DMS53 (cell line): ENCODE measurements around the gene CLSTN2.

Experiments
- DNase-seq: peaks from one replicate; lab custom pipeline; 2025; lab: John Stamatoyannopoulos, UW

CLSTN2 gene

DNA sequence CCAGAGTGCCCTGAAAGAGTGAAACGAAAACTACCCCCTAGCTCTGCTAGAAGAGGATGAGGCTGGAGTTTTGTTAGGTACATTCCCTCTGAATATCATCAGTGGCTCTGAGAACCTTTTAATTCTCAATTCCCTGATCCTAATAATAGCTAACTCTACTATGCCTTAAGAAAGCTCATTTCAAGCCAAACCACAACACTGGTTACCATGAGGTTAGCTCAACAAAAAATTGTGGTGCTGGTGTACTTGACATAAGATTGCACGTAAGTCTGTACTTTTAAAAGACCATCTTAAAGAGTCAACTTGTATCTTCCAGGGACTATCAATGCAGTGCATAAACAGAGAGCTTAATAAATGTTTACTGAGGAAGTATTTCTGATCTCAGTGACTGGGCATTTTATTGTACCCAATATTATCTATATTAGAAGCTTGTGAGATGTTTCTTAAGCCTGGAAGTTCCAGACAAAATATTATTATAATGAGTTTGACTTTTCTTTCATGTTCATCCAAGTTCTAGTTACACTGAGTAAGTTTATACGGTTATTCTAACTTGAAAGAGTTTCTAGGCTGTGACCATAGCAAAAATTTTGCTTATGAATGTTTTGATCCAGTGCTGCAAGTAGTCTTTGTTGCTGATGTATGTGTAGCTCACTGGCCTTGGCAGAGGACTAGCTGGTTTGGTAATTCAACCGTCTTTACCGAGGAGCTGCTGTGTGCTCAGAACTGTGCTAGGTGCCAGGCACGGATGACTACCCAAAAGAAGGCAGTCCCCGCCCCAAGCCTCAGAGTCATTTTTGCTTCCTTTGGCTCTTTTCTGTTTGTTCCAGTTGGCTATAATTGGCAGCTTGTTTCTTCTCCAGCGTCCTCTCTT lies 408.5 kb downstream of the CLSTN2 start:
- no peak for DNase-seq

DNA sequence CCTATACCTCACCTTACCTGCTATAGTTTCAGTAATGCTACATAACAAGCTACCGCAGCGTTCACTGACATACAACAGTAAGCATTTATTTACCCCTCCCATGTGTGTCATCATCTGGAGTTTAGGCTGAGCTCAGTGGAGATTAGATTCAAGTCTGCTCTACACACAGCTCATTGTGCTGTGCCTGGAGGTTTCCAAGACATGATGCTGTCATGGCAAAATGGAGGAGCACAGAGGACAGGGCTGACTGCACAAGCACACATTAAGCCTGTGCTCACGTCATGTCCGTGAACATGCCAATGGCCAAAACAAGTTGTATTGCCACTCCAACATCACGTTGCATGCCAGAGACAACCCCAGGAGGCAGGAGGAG lies 409.1 kb downstream of the CLSTN2 start:
- DNase-seq, result no peak

DNA sequence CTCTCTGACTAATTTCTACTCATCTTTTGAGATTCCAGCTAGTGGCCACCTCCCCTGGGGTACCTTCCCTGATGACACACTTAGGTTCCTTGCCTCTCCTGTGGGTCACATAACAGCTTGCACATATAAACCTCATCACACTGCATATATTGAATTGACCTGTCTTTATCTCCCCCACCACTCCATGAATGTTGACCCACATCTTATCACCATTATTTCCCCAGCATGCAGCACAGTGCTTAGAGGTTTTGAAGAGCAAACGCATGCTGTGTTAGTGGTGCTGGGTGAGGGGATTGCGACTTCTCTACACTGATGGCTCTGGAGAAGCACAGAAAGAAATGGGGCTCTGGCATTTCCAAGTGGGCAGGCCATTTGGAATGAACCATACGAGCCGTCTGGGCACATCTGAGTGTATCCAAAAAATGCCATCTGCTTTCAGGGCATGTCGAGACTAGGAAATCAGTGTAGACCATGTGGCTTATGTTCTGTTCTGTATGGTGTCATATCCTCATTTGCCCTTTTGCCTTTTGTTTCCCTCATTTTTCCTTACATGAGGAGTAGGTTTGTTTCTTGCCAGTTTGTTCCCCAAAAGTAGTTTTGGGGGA lies 409.7 kb downstream of the CLSTN2 start:
- no peak for DNase-seq

DNA sequence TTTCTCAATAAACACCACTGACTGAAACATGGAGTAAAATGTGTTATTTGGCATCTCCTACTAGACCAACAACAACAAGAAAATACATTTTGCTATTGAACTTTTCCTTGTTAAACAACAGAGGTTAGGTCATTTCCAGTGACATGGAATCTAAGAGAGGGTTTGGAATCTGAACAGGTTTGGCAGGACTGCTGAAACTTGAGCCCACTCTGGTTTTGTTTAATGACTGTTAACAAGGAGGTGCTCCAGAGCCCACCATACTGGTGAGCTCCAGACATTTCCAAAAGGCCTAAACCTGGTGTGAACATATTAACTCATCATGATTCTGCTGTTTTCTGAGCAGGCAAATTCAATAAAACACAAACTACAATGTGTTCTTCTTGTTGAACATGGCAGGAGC lies 412.2 kb downstream of the CLSTN2 start:
- peak; percentile 20 for DNase-seq

DNA sequence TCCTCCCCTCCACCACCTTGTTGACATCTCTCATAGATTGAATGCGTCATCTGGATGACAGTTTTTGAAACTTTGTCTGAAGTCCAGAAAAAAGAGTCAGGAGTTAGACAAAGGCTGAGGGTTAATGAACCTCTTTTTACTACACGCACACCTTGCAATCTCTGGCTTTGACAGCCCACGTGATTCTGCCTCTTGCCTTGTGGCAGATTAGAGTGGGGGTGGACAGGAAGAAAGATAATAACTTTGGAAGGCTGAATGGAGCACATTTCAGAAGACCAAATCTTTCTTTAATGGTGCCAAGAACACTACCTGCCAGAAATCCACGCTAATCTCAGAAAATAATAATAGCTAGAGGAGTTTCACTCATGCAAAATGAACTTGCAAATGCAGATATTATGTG lies 415.0 kb downstream of the CLSTN2 start:
- no peak for DNase-seq

DNA sequence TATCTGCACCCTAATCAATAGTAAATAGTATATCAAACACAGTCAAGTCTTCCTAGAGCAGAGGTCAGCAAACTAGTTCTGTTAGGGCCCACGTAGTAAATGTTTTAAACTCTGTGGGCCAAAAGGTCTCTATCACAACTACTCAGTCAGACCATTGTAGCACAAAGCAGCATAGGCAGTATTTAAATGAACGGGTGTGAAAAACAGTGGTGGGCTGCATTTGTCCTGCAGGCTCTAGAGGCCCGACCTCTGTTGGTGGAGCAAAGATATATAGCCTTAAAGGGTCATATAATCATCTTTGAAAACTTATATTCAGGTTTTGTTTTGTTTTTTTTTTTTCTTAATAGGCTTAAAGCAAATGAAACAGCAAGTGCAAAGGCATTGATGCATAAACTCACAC lies 416.5 kb downstream of the CLSTN2 start:
- no peak for DNase-seq

DNA sequence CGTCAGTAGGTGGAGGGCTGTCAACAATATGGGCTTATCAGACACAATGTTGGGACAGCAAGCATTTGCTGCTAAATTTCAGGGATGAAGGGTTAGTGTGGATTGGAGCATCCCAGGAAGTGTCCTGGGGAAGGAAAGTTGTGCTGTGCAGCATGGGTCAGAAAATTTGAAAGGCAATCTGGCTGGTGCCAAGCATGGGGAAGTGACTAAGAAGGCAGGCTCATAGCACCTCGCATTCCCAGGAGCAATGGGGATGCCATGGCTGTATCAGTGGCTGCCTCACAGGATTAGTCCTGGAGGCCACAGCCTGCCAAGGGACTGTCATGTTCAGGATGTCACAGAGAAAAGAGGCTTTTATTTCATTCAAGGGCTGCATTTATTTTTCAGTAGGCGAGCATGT lies 420.5 kb downstream of the CLSTN2 start:
- no peak for DNase-seq

DNA sequence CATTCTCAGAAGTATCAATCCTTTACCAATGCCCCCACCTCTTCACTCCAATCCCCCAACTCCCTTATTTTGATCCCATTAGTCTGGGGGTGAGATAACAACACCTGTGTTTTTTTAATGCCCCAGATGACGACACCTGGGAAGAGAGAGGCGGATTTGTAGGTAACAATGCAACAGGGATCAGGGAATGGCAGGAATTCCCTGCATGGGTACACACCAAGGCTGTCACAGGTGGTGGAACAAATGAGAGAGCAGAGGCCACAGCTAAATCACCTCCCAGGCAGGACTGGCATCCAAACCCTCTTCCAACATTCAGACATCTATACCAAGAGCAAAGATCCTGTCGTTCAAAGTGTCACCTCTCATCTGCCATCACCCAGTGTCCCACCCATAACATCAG lies 423.7 kb downstream of the CLSTN2 start:
- DNase-seq, result no peak

DNA sequence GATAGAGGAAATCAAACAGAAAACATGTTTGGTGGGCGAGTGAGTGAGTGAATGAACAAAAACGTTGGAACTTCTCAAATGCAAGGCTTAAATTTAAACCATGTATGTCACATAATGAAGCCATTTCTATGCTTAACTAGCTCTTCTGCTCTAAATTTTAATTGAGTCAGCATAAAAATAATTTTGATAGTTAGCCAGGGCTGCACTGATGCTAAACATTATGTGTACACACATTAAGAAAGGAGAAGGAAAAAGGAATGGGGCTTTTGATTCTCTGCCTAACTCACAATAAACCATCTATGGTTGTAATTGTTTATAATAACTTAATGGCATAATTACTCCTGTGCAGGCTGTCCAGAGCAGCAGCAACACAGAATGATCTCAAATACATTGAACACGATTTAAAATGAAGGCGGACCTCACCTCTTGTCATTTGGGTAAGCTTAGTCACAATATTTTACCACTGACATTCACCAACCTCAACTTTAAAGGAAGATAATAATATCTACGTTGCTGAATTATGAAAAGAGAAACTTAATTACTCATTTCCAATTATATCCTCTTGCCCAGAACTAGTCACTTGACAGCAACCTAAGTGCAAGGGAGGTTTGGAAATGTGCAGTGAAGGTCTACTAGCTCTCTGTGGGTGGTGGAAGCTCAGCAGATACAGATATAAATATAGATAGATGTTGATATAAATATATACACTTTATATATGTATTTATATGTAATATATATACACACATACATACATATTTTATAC lies 424.4 kb downstream of the CLSTN2 start:
- no peak for DNase-seq

DNA sequence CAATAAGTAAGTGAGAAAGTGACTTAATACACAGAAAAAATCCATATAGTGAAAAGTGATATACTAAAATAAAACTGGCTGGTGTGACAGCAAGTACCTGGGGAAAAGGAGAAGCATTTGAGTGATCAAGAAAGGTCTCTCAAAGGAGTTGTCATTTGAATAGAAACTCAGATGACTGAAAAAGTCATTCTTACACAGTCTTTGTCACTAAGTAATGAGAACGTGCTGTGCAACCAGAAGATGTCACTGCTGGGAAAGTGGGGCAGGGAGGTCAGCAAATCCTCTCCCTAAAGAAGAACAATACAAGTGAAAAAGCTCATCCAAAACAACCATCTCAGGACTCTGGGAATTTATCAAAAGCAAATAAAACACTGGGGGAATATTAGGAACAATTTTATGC lies 425.3 kb downstream of the CLSTN2 start:
- DNase-seq, result peak; percentile 9

DNA sequence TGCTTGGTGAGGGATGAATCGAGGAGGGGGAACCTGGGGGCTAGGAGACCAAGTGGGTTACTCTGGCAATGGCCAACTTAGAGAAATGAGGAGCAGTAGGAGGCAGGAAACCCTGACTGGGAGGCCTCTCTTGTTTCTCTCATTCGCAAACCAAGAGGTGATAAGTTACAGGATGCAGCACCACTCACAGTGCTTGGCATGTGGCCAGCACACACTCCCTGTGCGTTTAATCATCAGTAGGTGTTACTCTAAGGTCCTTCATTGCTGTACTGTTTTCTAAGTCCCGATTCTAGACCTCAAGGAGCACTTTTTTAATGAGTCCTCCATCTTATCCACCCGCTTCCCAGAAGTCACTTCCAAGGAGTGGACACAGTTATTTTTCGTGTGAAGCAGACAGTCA lies 428.8 kb downstream of the CLSTN2 start:
- DNase-seq, result peak; percentile 55

DNA sequence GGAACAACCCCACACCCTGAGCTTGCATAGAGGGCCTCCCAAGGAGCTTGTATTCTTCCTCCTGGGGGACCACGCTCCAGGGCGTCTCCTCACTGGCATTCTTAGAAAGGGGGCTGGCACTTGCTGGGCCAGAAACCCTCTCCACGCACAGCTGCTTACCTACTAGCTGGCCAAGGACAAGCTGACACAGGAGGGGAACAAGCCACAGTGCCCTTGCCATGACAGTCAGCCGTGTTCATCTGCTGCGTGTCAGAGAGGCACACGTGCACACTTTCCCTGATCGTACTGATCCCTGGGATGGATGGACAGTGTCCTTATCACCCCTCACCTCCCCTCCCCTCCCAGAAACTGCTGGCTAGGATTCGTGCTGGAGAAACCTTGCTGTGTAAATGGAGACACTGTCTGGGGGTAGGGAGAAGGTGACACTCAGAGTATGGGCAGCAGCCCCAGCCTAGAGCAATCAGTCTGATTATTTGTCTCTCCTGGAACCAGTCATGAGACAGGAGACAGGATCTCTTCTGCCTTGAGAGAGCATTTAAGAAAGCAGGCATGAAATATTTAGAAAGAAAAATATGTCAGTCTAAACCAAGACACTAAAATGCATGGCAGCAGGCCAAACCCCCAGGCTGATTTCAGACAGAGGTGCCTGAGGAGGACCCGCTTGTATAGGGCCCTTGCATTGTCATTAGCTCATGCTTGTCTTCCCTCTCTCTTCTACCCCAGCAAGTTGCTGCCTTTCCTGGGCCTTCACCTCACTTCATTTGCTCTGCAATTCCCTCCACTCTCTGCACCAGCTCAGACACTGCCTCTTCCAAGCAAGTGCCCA lies 431.1 kb downstream of the CLSTN2 start:
- no peak for DNase-seq

DNA sequence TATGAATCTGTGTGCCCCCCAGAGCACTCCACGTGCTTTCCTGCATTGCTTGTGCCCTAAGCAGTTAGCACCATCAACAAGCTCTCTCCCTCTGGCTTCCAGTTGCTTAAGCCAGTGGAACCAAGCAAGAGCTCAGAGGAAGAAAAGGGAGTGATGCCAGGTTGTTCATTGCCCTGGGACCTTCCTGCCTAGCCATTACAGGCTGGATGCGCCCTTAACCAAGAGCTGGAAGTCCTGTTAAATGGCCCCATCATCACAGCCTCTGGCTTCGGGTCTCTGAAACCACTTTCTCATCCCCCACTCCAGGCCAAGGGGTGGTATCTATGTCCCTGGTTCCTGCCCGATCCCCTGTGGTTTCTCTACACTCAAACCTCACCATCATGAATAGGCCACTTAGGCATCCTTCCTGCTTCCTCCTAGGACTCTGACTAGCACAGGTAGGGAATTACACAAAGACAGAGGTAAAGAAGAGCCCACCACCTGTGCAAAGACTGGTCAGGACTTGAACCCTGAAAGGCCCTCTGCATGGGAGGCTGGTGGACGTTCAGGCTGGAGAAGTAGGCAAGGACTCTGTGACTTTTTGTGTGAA lies 433.3 kb downstream of the CLSTN2 start:
- DNase-seq, result no peak

DNA sequence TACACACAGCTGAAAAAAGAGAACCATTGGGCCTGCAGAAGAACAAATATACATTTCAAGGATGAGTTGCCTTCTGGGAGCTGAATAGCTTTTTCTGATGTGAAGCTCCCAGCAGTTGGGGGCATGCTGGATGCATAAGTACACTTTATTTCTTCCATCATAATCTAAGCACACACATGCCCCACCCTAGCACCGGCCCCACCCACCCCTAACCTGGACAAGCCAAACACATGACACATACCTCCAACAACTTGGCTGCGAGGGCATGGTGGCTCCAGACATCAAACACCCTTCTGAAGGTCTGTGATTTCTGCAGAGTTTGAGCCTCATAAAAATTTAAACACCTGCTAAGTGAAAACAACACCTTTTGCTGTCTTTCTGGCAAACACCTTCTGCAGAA lies 435.7 kb downstream of the CLSTN2 start:
- peak; percentile 93 for DNase-seq

DNA sequence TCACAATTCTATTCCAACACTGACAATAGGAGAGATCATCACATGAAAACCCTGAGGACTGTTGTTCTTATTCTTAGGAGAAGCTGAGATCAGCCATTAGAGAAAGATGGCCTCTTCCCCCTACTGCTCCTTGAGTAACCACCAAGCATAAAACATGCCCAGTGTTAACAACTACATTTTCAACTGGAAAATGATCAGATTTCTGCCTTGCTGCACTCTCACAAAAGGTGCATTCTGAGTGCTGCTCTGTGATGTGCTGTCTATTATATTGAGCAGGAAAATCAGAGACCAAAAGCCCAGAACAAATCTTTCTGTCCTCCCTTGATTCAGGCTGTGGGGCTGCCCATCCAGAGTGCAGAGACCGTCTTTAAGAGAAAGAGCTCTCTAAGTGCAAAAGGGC lies 438.2 kb downstream of the CLSTN2 start:
- no peak for DNase-seq

DNA sequence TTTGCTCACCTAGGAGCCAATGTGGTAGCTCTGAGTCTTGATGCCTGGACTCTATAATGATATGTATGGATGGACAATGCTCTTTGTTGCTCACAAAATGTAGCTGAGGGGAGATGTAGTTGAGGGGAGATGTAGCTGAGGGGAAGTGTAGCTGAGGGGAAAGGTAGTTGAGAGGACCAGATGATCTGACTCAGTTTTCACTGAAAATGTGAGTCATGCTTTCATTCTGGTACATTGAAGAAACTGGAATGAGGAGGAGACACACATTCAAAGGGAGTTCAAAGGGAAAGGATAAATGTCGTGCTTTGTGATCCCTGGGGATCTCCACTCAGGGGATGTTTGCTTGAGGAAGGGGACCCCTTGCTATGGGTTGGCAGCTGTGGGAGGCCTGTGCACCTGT lies 440.0 kb downstream of the CLSTN2 start:
- DNase-seq, result peak; percentile 9

DNA sequence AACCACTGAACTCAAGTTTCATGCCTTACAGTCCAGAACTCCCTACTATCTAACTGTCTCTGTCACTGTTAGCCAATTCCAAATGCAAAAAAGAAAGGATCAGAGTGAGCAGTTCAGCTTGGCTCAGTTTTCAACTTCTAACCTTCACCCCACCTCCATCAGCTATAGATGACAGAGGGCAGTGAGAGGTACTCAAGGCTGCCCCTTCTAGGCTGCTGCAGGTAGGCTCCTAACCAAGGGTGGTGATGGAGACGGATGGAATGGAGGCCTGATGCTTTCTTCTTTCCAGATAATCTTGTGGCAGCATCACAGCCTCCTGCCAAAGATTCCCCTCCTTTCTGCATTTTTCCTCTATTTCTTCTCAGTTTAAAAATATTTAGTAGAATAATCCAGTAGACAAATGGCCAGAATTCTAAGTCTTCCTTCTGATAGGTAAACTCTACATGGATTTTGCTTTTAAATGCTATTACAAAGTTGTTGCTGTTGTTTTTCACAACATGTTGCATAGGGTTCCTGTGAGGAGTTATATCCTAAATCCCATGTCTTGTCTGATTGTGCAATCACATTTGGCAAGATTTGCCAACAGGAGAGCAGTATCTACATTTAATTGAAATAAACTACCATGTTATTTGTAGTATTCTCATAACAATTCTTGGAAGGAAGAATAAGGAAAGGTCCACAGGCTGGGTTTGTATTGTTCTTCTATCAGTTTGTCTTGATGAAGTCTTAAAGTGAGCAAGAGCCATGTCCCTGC lies 441.3 kb downstream of the CLSTN2 start:
- DNase-seq, result no peak

DNA sequence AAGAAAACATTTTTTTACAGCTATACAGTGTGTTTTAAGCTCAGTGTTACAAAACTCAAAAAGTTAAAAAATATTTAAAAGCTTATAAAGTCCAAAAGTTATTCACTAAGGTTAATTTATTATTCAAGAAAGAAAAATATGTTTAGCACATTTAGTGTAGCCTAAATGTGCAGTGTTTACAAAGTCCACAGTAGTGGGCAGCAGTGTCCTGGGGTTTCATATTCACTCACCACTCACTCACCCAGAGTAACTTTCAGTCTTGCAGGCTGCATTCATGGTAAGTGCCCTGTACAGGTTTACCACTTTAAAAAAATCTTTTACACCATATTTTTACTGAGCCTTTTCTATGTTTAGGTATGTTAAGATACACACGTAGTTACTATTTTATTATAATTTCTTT lies 442.7 kb downstream of the CLSTN2 start:
- peak; percentile 16 for DNase-seq

DNA sequence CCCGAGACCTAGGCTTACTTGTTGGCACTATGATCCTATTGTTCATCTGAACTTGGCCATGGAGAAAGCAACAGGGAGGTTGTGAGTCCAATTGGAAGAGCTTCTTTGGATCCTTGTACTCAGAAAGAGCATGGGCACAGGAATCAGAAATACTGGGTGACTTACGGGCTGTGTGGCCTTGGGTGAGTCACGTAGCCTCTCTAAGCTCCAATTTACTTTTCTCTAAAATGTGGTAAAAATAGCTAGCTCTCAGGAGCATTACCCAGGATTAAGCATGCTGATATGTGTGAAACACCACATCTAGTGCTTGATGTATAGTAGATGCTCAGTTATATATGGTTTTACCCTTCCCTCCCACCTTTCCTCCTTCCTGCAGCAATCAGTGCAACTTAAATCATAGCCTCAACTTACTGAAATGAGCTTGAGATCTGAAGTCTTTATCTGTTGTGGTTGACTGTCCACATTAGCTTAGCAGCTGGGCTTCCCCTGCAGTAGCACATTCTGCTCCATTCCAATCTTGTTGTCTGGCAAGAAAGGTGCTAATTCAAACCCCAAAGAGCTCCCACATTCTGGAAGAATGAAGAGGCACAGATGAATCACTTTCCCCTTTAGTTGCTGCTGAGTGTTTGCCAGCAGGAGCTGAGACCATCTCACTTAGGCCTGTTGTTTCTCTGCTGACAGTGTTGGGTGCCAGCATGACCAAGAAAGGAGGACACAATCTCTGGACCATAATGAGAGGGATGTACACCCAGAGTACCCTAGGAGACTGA lies 443.8 kb downstream of the CLSTN2 start:
- DNase-seq, result peak; percentile 16
